Measurements from ENCODE around the gene TRUB2. TPM values are rescaled to one million over a fixed set of nuclear protein-coding genes. Genes with fewer than 3 reads are reported as not detected.

Gene TRUB2
- total RNA-seq, 1 experiment from 2014 or later, result 28.2 TPM

GRCh38 chr9:128361986-128362646 is 39.9 kb upstream of the TRUB2 start:
- Histone ChIP-seq H4K20me1 (ENCODE audit: insufficient read depth, low read depth, low read length) (no peaks in the 10 kb centered on the region), H3K36me3 (ENCODE audit: insufficient read depth, low read length) (no peaks in the 10 kb centered on the region), H3K4me1 (ENCODE audit: low read length) (peaks cover 19% of the 10 kb centered on the region), H3K4me2 (ENCODE audit: low read depth, low read length, poor library complexity, severe bottlenecking) (peak overlapping the region; percentile 56), H3K9me3 (ENCODE audit: low read length) (no peaks in the 10 kb centered on the region), H3K9me2 (replicated peaks; ENCODE audit: insufficient read depth, low read length) (no peaks in the 10 kb centered on the region), H3K79me2 (ENCODE audit: low read length) (no peaks in the 10 kb centered on the region), H3K27ac (ENCODE audit: low read length) (no peak overlapping the region), H3K27me3 (ENCODE audit: low read length) (no peaks in the 10 kb centered on the region), H2AFZ (ENCODE audit: low read length) (peak overlapping the region; percentile 61; the same call in 1 of the 2 replicates), H3K4me3 (ENCODE audit: low read length) (peak overlapping the region; percentile 52), H3K9ac (ENCODE audit: low read length) (peak overlapping the region; percentile 34)
- DNase-seq, result peak; percentile 85

GRCh38 chr9:128361296-128361985 is 39.2 kb upstream of the TRUB2 start:
- DNase-seq, result no peak
- Histone ChIP-seq H3K4me2 (ENCODE audit: low read depth, low read length, poor library complexity, severe bottlenecking) (peak overlapping the region; percentile 56), H3K9me2 (replicated peaks; ENCODE audit: insufficient read depth, low read length) (no peaks in the 10 kb centered on the region), H3K4me1 (ENCODE audit: low read length) (peaks cover 19% of the 10 kb centered on the region), H2AFZ (ENCODE audit: low read length) (peak overlapping the region; percentile 61; the same call in 1 of the 2 replicates), H3K4me3 (ENCODE audit: low read length) (no peak overlapping the region), H3K9ac (ENCODE audit: low read length) (peak overlapping the region; percentile 34; the same call in 1 of the 2 replicates), H3K79me2 (ENCODE audit: low read length) (no peaks in the 10 kb centered on the region), H3K27ac (ENCODE audit: low read length) (no peak overlapping the region), H3K36me3 (ENCODE audit: insufficient read depth, low read length) (no peaks in the 10 kb centered on the region), H3K27me3 (ENCODE audit: low read length) (no peaks in the 10 kb centered on the region), H3K9me3 (ENCODE audit: low read length) (no peaks in the 10 kb centered on the region), H4K20me1 (ENCODE audit: insufficient read depth, low read depth, low read length) (no peaks in the 10 kb centered on the region)

GRCh38 chr9:128360826-128361225 is 38.6 kb upstream of the TRUB2 start:
- no peak overlapping the region for H3K4me3 ChIP-seq (ENCODE audit: low read length)
- DNase-seq, result no peak
- no peaks in the 10 kb centered on the region for H3K9me2 ChIP-seq (replicated peaks; ENCODE audit: insufficient read depth, low read length)
- H3K36me3 ChIP-seq (ENCODE audit: insufficient read depth, low read length), result no peaks in the 10 kb centered on the region
- no peaks in the 10 kb centered on the region for H3K79me2 ChIP-seq (ENCODE audit: low read length)
- no peak overlapping the region for H3K27ac ChIP-seq (ENCODE audit: low read length)
- no peak overlapping the region for H3K9ac ChIP-seq (ENCODE audit: low read length)
- H4K20me1 ChIP-seq (ENCODE audit: insufficient read depth, low read depth, low read length), result no peaks in the 10 kb centered on the region
- H3K9me3 ChIP-seq (ENCODE audit: low read length), result no peaks in the 10 kb centered on the region
- peaks cover 19% of the 10 kb centered on the region for H3K4me1 ChIP-seq (ENCODE audit: low read length)
- no peak overlapping the region for H3K4me2 ChIP-seq (ENCODE audit: low read depth, low read length, poor library complexity, severe bottlenecking)
- no peak overlapping the region for H2AFZ ChIP-seq (ENCODE audit: low read length)
- H3K27me3 ChIP-seq (ENCODE audit: low read length), result no peaks in the 10 kb centered on the region

- DNase-seq, result no peak
These were observed 36.6 kb upstream of the TRUB2 start for GRCh38 chr9:128358861-128359260.

GRCh38 chr9:128358090-128358489 is 35.8 kb upstream of the TRUB2 start:
- DNase-seq, result no peak
- no peaks in the 10 kb centered on the region for H3K27me3 ChIP-seq (ENCODE audit: low read length)

More at GRCh38 chr9:128358861-128359260, 36.6 kb upstream of the TRUB2 start:
- Histone ChIP-seq H3K9me2 (replicated peaks; ENCODE audit: insufficient read depth, low read length) (no peaks in the 10 kb centered on the region), H4K20me1 (ENCODE audit: insufficient read depth, low read depth, low read length) (no peaks in the 10 kb centered on the region), H3K36me3 (ENCODE audit: insufficient read depth, low read length) (no peaks in the 10 kb centered on the region), H3K4me1 (ENCODE audit: low read length) (peaks cover 8% of the 10 kb centered on the region; the same call in 1 of the 2 replicates), H2AFZ (ENCODE audit: low read length) (no peak overlapping the region), H3K9me3 (ENCODE audit: low read length) (no peaks in the 10 kb centered on the region), H3K27ac (ENCODE audit: low read length) (no peak overlapping the region), H3K4me3 (ENCODE audit: low read length) (no peak overlapping the region), H3K79me2 (ENCODE audit: low read length) (no peaks in the 10 kb centered on the region), H3K27me3 (ENCODE audit: low read length) (no peaks in the 10 kb centered on the region), H3K4me2 (ENCODE audit: low read depth, low read length, poor library complexity, severe bottlenecking) (no peak overlapping the region), H3K9ac (ENCODE audit: low read length) (no peak overlapping the region)

GRCh38 chr9:128355451-128355850 is 33.2 kb upstream of the TRUB2 start:
- Histone ChIP-seq H3K27me3 (ENCODE audit: low read length) (no peaks in the 10 kb centered on the region), H3K9me2 (replicated peaks; ENCODE audit: insufficient read depth, low read length) (no peaks in the 10 kb centered on the region), H3K4me3 (ENCODE audit: low read length) (no peak overlapping the region), H3K9me3 (ENCODE audit: low read length) (no peaks in the 10 kb centered on the region), H2AFZ (ENCODE audit: low read length) (no peak overlapping the region), H3K4me2 (ENCODE audit: low read depth, low read length, poor library complexity, severe bottlenecking) (no peak overlapping the region), H3K36me3 (ENCODE audit: insufficient read depth, low read length) (no peaks in the 10 kb centered on the region), H4K20me1 (ENCODE audit: insufficient read depth, low read depth, low read length) (no peaks in the 10 kb centered on the region), H3K27ac (ENCODE audit: low read length) (no peak overlapping the region), H3K4me1 (ENCODE audit: low read length) (no peaks in the 10 kb centered on the region), H3K9ac (ENCODE audit: low read length) (no peak overlapping the region), H3K79me2 (ENCODE audit: low read length) (no peaks in the 10 kb centered on the region)
- no peak for DNase-seq

More at GRCh38 chr9:128358090-128358489, 35.8 kb upstream of the TRUB2 start:
- Histone ChIP-seq H3K27ac (ENCODE audit: low read length) (no peak overlapping the region), H3K4me2 (ENCODE audit: low read depth, low read length, poor library complexity, severe bottlenecking) (no peak overlapping the region), H3K4me1 (ENCODE audit: low read length) (peaks cover 8% of the 10 kb centered on the region; the same call in 1 of the 2 replicates), H3K4me3 (ENCODE audit: low read length) (no peak overlapping the region), H3K79me2 (ENCODE audit: low read length) (no peaks in the 10 kb centered on the region), H2AFZ (ENCODE audit: low read length) (no peak overlapping the region), H3K9ac (ENCODE audit: low read length) (no peak overlapping the region), H3K9me3 (ENCODE audit: low read length) (no peaks in the 10 kb centered on the region), H4K20me1 (ENCODE audit: insufficient read depth, low read depth, low read length) (no peaks in the 10 kb centered on the region), H3K36me3 (ENCODE audit: insufficient read depth, low read length) (no peaks in the 10 kb centered on the region), H3K9me2 (replicated peaks; ENCODE audit: insufficient read depth, low read length) (no peaks in the 10 kb centered on the region)

- Histone ChIP-seq H3K9ac (ENCODE audit: low read length) (no peak overlapping the region), H3K4me3 (ENCODE audit: low read length) (no peak overlapping the region), H4K20me1 (ENCODE audit: insufficient read depth, low read depth, low read length) (no peaks in the 10 kb centered on the region), H3K9me3 (ENCODE audit: low read length) (no peaks in the 10 kb centered on the region), H3K4me1 (ENCODE audit: low read length) (no peaks in the 10 kb centered on the region), H3K27me3 (ENCODE audit: low read length) (no peaks in the 10 kb centered on the region), H3K9me2 (replicated peaks; ENCODE audit: insufficient read depth, low read length) (no peaks in the 10 kb centered on the region), H3K27ac (ENCODE audit: low read length) (no peak overlapping the region), H2AFZ (ENCODE audit: low read length) (no peak overlapping the region), H3K36me3 (ENCODE audit: insufficient read depth, low read length) (0 out of 2 replicates have a peak, but pooled peaks cover 2% of the 10 kb centered on the region), H3K79me2 (ENCODE audit: low read length) (no peaks in the 10 kb centered on the region), H3K4me2 (ENCODE audit: low read depth, low read length, poor library complexity, severe bottlenecking) (no peak overlapping the region)
- no peak for DNase-seq
These were observed 27.5 kb upstream of the TRUB2 start for GRCh38 chr9:128349772-128350171.

- Histone ChIP-seq H3K79me2 (ENCODE audit: low read length) (no peaks in the 10 kb centered on the region), H3K27me3 (ENCODE audit: low read length) (no peaks in the 10 kb centered on the region), H3K9me2 (replicated peaks; ENCODE audit: insufficient read depth, low read length) (no peaks in the 10 kb centered on the region), H3K27ac (ENCODE audit: low read length) (no peak overlapping the region), H2AFZ (ENCODE audit: low read length) (no peak overlapping the region), H3K9ac (ENCODE audit: low read length) (no peak overlapping the region), H4K20me1 (ENCODE audit: insufficient read depth, low read depth, low read length) (no peaks in the 10 kb centered on the region), H3K4me3 (ENCODE audit: low read length) (no peak overlapping the region), H3K9me3 (ENCODE audit: low read length) (no peaks in the 10 kb centered on the region), H3K4me2 (ENCODE audit: low read depth, low read length, poor library complexity, severe bottlenecking) (no peak overlapping the region), H3K4me1 (ENCODE audit: low read length) (no peaks in the 10 kb centered on the region), H3K36me3 (ENCODE audit: insufficient read depth, low read length) (0 out of 2 replicates have a peak, but pooled peaks cover 2% of the 10 kb centered on the region)
- DNase-seq, result no peak
These were observed 26.9 kb upstream of the TRUB2 start for GRCh38 chr9:128349125-128349524.
